PC-9 (cell line): ENCODE data around the gene CCDC88C. TPM values are rescaled to one million over a fixed set of nuclear protein-coding genes. Genes with fewer than 3 reads are reported as not detected.

Experiments
- BruUV-seq: library from RNA; stranded (reverse); fragments of 400-500 nt; replicated peaks from 2 replicates; lab custom pipeline; 2021; lab: Mats Ljungman, UMichigan
- CTCF ChIA-PET: fragments of 300-600 bp; sonication (Branson Sonifier 250); formaldehyde crosslinking; loops from one replicate; lab custom pipeline; 2022; ENCODE audit warnings: antibody characterized with exemption; lab: Charles Lee
- POLR2A ChIA-PET: fragments of 300-600 bp; sonication (Branson Sonifier 250); formaldehyde crosslinking; loops from one replicate; lab custom pipeline; 2022; ENCODE audit warnings: antibody characterized with exemption; ENCODE audit not compliant: unreplicated experiment; lab: Charles Lee
- DNase-seq, 2 experiments: peaks; one replicate each; pipeline versions ENCODE4 v3.0.0 to v3.0.0-alpha.2; 2015 to 2022; ENCODE audit warnings: mixed read lengths in 1 of 2
- H2AFZ ChIP-seq: fragments of 200-600 bp; sonication (generic); 2 replicates; pipeline ENCODE4 v1.8.1; 2017; ENCODE audit warnings: antibody characterized with exemption
- H3F3A ChIP-seq: fragments of 200-600 bp; sonication (generic); 2 replicates; pipeline ENCODE4 v1.8.1; 2017; ENCODE audit warnings: antibody characterized with exemption, mild to moderate bottlenecking, low read depth; ENCODE audit not compliant: insufficient read depth
- H3K27ac ChIP-seq: fragments of 200-600 bp; sonication (generic); 2 replicates; pipeline ENCODE4 v1.6.1; 2016; ENCODE audit warnings: mixed run types
- H3K27me3 ChIP-seq: fragments of 200-600 bp; sonication (generic); 2 replicates; pipeline ENCODE4 v1.6.1; 2016; ENCODE audit warnings: low read depth, mixed run types; ENCODE audit not compliant: insufficient read depth
- H3K36me3 ChIP-seq: fragments of 200-600 bp; sonication (generic); 2 replicates; pipeline ENCODE4 v1.6.1; 2016; ENCODE audit warnings: low read depth, mixed run types
- H3K4me1 ChIP-seq: fragments of 200-600 bp; sonication (generic); replicated peaks from 2 replicates; pipeline ENCODE4 v1.6.1; 2016; ENCODE audit warnings: mixed run types; ENCODE audit not compliant: insufficient read depth
- H3K4me2 ChIP-seq: fragments of 200-600 bp; sonication (generic); 2 replicates; pipeline ENCODE4 v1.6.1; 2017; ENCODE audit warnings: mixed run types
- H3K4me3 ChIP-seq: fragments of 200-600 bp; sonication (generic); 2 replicates; pipeline ENCODE4 v1.6.1; 2016; ENCODE audit warnings: mixed run types
- H3K79me2 ChIP-seq: fragments of 200-600 bp; sonication (generic); 2 replicates; pipeline ENCODE4 v1.6.1; 2017; ENCODE audit warnings: low read depth, mixed run types
- H3K9me2 ChIP-seq: fragments of 200-600 bp; sonication (generic); 2 replicates; pipeline ENCODE4 v1.8.1; 2017; ENCODE audit warnings: mild to moderate bottlenecking; ENCODE audit not compliant: insufficient read depth
- H3K9me3 ChIP-seq: fragments of 200-600 bp; sonication (generic); 2 replicates; pipeline ENCODE4 v1.8.1; 2016; ENCODE audit warnings: low read depth; ENCODE audit not compliant: insufficient read depth
- H4K20me1 ChIP-seq: fragments of 200-600 bp; sonication (generic); 2 replicates; pipeline ENCODE4 v1.8.1; 2017; ENCODE audit not compliant: insufficient read depth
- CTCF ChIP-seq: fragments of 200-600 bp; sonication (generic); conservative IDR thresholded peaks from 2 replicates; pipeline ENCODE4 v1.6.1; 2017; ENCODE audit warnings: mixed run types, antibody characterized with exemption, mild to moderate bottlenecking, moderate library complexity
- EZH2 ChIP-seq: fragments of 200-600 bp; sonication (generic); IDR thresholded peaks from 2 replicates; pipeline ENCODE4 v1.8.0; 2017; ENCODE audit warnings: antibody characterized with exemption, low read depth
- intact Hi-C: fragments of 100-400 bp; cut with micrococcal nuclease; formaldehyde crosslinking; loops from one replicate; pipeline ENCODE4 v1.10.0; 2022; ENCODE audit not compliant: unreplicated experiment
- total RNA-seq: library from RNA; stranded (reverse); gene quantifications from 2 replicates; pipeline ENCODE4 v1.2.3, GENCODE V29; 2021

Gene CCDC88C
- total RNA-seq, 1 experiment from 2014 or later, result 7.4 TPM

- Histone ChIP-seq H3F3A (no peaks in the 10 kb centered on the region), H3K27me3 (no peaks in the 10 kb centered on the region), H3K27ac (no peak overlapping the region), H3K4me2 (no peak overlapping the region), H3K79me2 (no peaks in the 10 kb centered on the region), H3K36me3 (no peaks in the 10 kb centered on the region), H4K20me1 (no peaks in the 10 kb centered on the region), H3K4me1 (no peaks in the 10 kb centered on the region), H3K9me2 (no peaks in the 10 kb centered on the region), H3K9me3 (no peaks in the 10 kb centered on the region), H2AFZ (no peak overlapping the region), H3K4me3 (no peak overlapping the region)
- ChIA-PET CTCF (no interaction called here), POLR2A (no interaction called here)
- intact Hi-C loops, result no loop called here
- DNase-seq, result no peak
- TF ChIP-seq EZH2, result no peak
- no peak for TF ChIP-seq CTCF
- BruUV-seq, result no TSS peak
Observed at GRCh38 chr14:91307652-91308051, 110.0 kb downstream of the CCDC88C start.

- H4K20me1 ChIP-seq, result no peaks in the 10 kb centered on the region
- no peak for DNase-seq
- no peak for TF ChIP-seq CTCF
- no peak for TF ChIP-seq EZH2
- H3K36me3 ChIP-seq, result no peaks in the 10 kb centered on the region
- intact Hi-C loops, result no loop called here
- BruUV-seq, result no TSS peak
- H3K27me3 ChIP-seq, result no peaks in the 10 kb centered on the region
- H3K4me1 ChIP-seq, result no peaks in the 10 kb centered on the region
- no peaks in the 10 kb centered on the region for H3K79me2 ChIP-seq
- H2AFZ ChIP-seq, result no peak overlapping the region
- ChIA-PET CTCF (no interaction called here), POLR2A (no interaction called here)
- no peak overlapping the region for H3K27ac ChIP-seq
- no peaks in the 10 kb centered on the region for H3K9me2 ChIP-seq
- no peaks in the 10 kb centered on the region for H3F3A ChIP-seq
- no peaks in the 10 kb centered on the region for H3K9me3 ChIP-seq
- H3K4me2 ChIP-seq, result no peak overlapping the region
- no peak overlapping the region for H3K4me3 ChIP-seq
Observed at GRCh38 chr14:91307046-91307445, 110.6 kb downstream of the CCDC88C start.

GRCh38 chr14:91306547-91306946, 111.1 kb downstream of the CCDC88C start:
- DNase-seq, result no peak
- no peaks in the 10 kb centered on the region for H3K36me3 ChIP-seq
- H2AFZ ChIP-seq, result no peak overlapping the region
- no peaks in the 10 kb centered on the region for H3F3A ChIP-seq
- H4K20me1 ChIP-seq, result no peaks in the 10 kb centered on the region
- no peaks in the 10 kb centered on the region for H3K9me2 ChIP-seq
- H3K79me2 ChIP-seq, result no peaks in the 10 kb centered on the region
- H3K27me3 ChIP-seq, result no peaks in the 10 kb centered on the region
- no peak for TF ChIP-seq CTCF
- TF ChIP-seq EZH2, result no peak
- no peaks in the 10 kb centered on the region for H3K9me3 ChIP-seq
- no peak overlapping the region for H3K27ac ChIP-seq
- CTCF ChIA-PET, result no interaction called here
- no peak overlapping the region for H3K4me2 ChIP-seq
- intact Hi-C loops, result no loop called here
- POLR2A ChIA-PET, result no interaction called here
- H3K4me1 ChIP-seq, result no peaks in the 10 kb centered on the region
- no TSS peak for BruUV-seq
- no peak overlapping the region for H3K4me3 ChIP-seq
